ENCODE measurements around the gene ADAMTS17.

The ADAMTS17 gene

DNA sequence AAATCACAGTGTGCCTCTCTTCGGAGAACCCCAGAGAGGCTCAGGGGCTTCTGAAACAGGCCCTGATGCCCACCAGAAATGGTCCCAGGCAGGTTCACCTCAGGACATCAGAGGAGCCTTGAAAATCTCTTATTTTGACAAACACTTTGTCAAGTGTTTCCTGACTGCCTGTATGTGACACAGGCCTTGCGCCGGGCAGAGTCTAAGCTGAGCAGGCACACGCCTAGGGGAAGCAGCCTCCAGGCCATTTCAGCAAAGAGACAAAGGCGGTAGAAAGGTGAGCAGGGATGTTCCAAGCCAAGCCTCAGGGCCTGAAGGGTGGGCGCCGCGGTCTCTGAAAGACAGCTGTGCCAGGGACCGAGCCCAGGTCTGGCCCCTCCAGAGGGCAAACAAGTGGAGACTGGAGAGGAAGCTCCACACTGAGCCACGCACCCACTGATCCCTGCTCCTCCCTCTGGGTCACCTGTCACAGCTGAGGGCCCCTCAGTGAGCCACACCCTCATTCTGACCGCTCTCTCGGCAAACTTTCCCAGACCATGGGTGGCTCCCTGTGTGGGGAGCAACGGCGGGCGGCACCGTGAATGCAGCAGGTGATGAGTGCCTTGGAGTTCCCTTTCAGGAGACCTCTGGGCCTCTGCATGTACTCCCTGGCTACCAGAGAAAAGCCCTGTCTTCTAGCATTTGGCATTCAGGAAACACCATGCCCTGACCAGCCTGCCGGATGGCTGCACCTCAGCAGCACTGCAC is 136.1 kb downstream of the ADAMTS17 start:
- H3K4me1 ChIP-seq (ENCODE audit: insufficient read depth, low read length) = peaks cover 6% of the 10 kb centered on the region; the same call in 1 of the 2 replicates
- H3K27me3 ChIP-seq (ENCODE audit: insufficient read depth, low read length) = no peaks in the 10 kb centered on the region
- no peak overlapping the region for H3K9ac ChIP-seq (ENCODE audit: low read depth, low read length)
- no peak overlapping the region for H3K4me3 ChIP-seq (ENCODE audit: low read length)
- no peaks in the 10 kb centered on the region for H3K9me3 ChIP-seq (ENCODE audit: insufficient read depth, low read depth, low read length)
- no peak overlapping the region for H3K27ac ChIP-seq (ENCODE audit: low read length)
- H3K36me3 ChIP-seq (ENCODE audit: insufficient read depth, low read depth, low read length) = no peaks in the 10 kb centered on the region

GRCh38 chr15:100204771-100205170 is 137.0 kb downstream of the ADAMTS17 start:
- H3K4me1 ChIP-seq (ENCODE audit: insufficient read depth, low read length) = peaks cover 6% of the 10 kb centered on the region; the same call in 1 of the 2 replicates

DNA sequence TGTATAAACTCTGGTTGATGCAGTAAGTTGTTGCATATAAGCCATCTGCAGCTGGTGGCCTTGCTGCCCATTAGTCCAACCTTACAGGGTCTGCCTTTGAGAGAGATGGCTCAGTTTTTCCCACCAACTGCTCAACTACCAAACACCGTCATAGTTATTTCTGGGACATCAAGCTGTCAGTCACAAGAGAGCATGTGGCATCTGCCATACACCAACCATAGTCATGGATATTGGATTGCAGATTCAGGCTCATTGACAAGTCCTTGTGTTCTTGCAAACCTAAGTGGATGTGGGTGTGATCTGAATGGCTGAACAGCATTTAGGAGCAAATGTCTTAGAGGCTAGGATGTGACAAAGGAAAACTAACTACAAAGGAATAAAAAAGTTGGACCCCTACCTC is 137.6 kb downstream of the ADAMTS17 start:
- peaks cover 6% of the 10 kb centered on the region; the same call in 1 of the 2 replicates for H3K4me1 ChIP-seq (ENCODE audit: insufficient read depth, low read length)
- no peaks in the 10 kb centered on the region for H3K9me3 ChIP-seq (ENCODE audit: insufficient read depth, low read depth, low read length)
- no peak overlapping the region for H3K9ac ChIP-seq (ENCODE audit: low read depth, low read length)
- H3K27ac ChIP-seq (ENCODE audit: low read length) = no peak overlapping the region
- H3K36me3 ChIP-seq (ENCODE audit: insufficient read depth, low read depth, low read length) = no peaks in the 10 kb centered on the region
- H3K27me3 ChIP-seq (ENCODE audit: insufficient read depth, low read length) = no peaks in the 10 kb centered on the region
- no peak overlapping the region for H3K4me3 ChIP-seq (ENCODE audit: low read length)

More at GRCh38 chr15:100204771-100205170, 137.0 kb downstream of the ADAMTS17 start:
- H3K4me3 ChIP-seq (ENCODE audit: low read length) = no peak overlapping the region
- H3K27me3 ChIP-seq (ENCODE audit: insufficient read depth, low read length) = no peaks in the 10 kb centered on the region
- no peak overlapping the region for H3K9ac ChIP-seq (ENCODE audit: low read depth, low read length)
- no peaks in the 10 kb centered on the region for H3K36me3 ChIP-seq (ENCODE audit: insufficient read depth, low read depth, low read length)
- no peak overlapping the region for H3K27ac ChIP-seq (ENCODE audit: low read length)
- H3K9me3 ChIP-seq (ENCODE audit: insufficient read depth, low read depth, low read length) = no peaks in the 10 kb centered on the region

DNA sequence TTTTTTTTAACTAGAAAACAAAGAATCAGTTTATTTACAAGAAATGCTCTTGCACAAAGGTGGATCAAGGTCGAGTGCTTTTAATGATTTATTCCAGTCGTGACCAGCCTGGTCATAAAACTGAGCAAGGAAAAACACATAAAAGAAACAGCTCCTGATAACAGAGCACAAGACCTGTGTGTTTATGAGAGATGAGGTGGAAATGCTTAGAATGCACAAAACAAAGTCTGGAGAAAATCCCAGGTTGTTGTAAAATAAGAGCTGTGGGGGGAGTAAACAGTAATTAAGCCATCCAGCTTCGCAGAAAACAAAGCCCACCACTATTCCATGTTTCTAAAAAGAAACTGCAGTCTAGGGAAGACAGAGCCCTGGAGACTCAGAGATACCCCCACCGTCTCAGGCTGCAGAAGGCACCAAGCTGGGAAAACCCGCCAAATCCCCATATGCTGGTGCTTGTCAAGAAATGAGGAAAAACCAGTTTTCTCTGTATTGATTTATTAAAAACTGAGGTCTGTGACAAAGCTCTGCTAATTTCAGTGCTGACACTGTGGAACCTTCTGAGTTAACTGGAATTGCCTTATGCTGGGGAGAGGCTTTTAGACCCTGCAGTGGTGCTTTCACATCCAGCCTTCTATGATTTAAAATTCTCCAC is 139.3 kb downstream of the ADAMTS17 start:
- Histone ChIP-seq H3K4me1 (ENCODE audit: insufficient read depth, low read length) (peaks cover 6% of the 10 kb centered on the region; the same call in 1 of the 2 replicates), H3K9me3 (ENCODE audit: insufficient read depth, low read depth, low read length) (no peaks in the 10 kb centered on the region), H3K27ac (ENCODE audit: low read length) (no peak overlapping the region), H3K36me3 (ENCODE audit: insufficient read depth, low read depth, low read length) (no peaks in the 10 kb centered on the region), H3K4me3 (ENCODE audit: low read length) (no peak overlapping the region), H3K9ac (ENCODE audit: low read depth, low read length) (no peak overlapping the region), H3K27me3 (ENCODE audit: insufficient read depth, low read length) (no peaks in the 10 kb centered on the region)

- no peak overlapping the region for H3K9ac ChIP-seq (ENCODE audit: low read depth, low read length)
- H3K4me3 ChIP-seq (ENCODE audit: low read length) = no peak overlapping the region
- peaks cover 3% of the 10 kb centered on the region; the same call in 1 of the 2 replicates for H3K4me1 ChIP-seq (ENCODE audit: insufficient read depth, low read length)
- H3K27ac ChIP-seq (ENCODE audit: low read length) = no peak overlapping the region
- H3K36me3 ChIP-seq (ENCODE audit: insufficient read depth, low read depth, low read length) = no peaks in the 10 kb centered on the region
- H3K27me3 ChIP-seq (ENCODE audit: insufficient read depth, low read length) = no peaks in the 10 kb centered on the region
- no peaks in the 10 kb centered on the region for H3K9me3 ChIP-seq (ENCODE audit: insufficient read depth, low read depth, low read length)
These were observed 140.1 kb downstream of the ADAMTS17 start for GRCh38 chr15:100201376-100202280.

GRCh38 chr15:100200287-100200880 is 141.4 kb downstream of the ADAMTS17 start:
- H3K9me3 ChIP-seq (ENCODE audit: insufficient read depth, low read depth, low read length) = no peaks in the 10 kb centered on the region
- H3K9ac ChIP-seq (ENCODE audit: low read depth, low read length) = no peak overlapping the region
- H3K4me3 ChIP-seq (ENCODE audit: low read length) = no peak overlapping the region
- no peaks in the 10 kb centered on the region for H3K36me3 ChIP-seq (ENCODE audit: insufficient read depth, low read depth, low read length)
- H3K27me3 ChIP-seq (ENCODE audit: insufficient read depth, low read length) = no peaks in the 10 kb centered on the region
- H3K27ac ChIP-seq (ENCODE audit: low read length) = no peak overlapping the region
- no peaks in the 10 kb centered on the region for H3K4me1 ChIP-seq (ENCODE audit: insufficient read depth, low read length)

DNA sequence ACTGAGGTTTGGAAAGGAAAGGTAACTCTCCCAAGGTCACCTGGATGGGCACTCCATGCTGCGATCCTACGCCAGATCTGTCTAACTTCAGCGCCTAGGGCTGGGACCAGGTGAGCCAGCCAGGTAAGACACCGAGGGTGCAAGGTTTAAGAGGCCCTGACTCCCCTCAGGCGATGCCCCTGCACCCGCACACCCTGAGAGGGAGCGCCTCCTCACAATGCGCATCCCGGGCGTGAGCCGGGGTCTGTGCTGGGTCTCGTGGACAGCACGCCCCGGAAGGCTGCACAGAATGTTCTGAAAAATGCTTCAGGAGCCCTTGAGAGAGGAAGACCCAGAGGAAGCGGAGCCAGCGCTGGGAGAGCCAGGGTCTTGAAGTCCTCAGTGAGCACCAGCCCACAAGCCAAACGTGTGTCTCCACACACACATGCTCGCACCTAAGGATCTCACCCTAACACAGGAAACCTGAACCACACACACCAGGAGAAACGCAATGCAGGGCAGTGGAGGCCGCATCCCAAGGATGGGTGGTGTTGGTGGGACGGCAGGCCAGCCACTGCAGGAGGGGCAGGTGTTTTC is 142.0 kb downstream of the ADAMTS17 start:
- Histone ChIP-seq H3K9me3 (ENCODE audit: insufficient read depth, low read depth, low read length) (no peaks in the 10 kb centered on the region), H3K36me3 (ENCODE audit: insufficient read depth, low read depth, low read length) (no peaks in the 10 kb centered on the region), H3K27me3 (ENCODE audit: insufficient read depth, low read length) (no peaks in the 10 kb centered on the region), H3K9ac (ENCODE audit: low read depth, low read length) (no peak overlapping the region), H3K27ac (ENCODE audit: low read length) (no peak overlapping the region), H3K4me3 (ENCODE audit: low read length) (no peak overlapping the region), H3K4me1 (ENCODE audit: insufficient read depth, low read length) (no peaks in the 10 kb centered on the region)

GRCh38 chr15:100198442-100198841 is 143.3 kb downstream of the ADAMTS17 start:
- H3K9ac ChIP-seq (ENCODE audit: low read depth, low read length) = no peak overlapping the region
- H3K4me3 ChIP-seq (ENCODE audit: low read length) = no peak overlapping the region
- no peak overlapping the region for H3K27ac ChIP-seq (ENCODE audit: low read length)
- no peaks in the 10 kb centered on the region for H3K36me3 ChIP-seq (ENCODE audit: insufficient read depth, low read depth, low read length)
- no peaks in the 10 kb centered on the region for H3K4me1 ChIP-seq (ENCODE audit: insufficient read depth, low read length)
- no peaks in the 10 kb centered on the region for H3K9me3 ChIP-seq (ENCODE audit: insufficient read depth, low read depth, low read length)
- H3K27me3 ChIP-seq (ENCODE audit: insufficient read depth, low read length) = no peaks in the 10 kb centered on the region

DNA sequence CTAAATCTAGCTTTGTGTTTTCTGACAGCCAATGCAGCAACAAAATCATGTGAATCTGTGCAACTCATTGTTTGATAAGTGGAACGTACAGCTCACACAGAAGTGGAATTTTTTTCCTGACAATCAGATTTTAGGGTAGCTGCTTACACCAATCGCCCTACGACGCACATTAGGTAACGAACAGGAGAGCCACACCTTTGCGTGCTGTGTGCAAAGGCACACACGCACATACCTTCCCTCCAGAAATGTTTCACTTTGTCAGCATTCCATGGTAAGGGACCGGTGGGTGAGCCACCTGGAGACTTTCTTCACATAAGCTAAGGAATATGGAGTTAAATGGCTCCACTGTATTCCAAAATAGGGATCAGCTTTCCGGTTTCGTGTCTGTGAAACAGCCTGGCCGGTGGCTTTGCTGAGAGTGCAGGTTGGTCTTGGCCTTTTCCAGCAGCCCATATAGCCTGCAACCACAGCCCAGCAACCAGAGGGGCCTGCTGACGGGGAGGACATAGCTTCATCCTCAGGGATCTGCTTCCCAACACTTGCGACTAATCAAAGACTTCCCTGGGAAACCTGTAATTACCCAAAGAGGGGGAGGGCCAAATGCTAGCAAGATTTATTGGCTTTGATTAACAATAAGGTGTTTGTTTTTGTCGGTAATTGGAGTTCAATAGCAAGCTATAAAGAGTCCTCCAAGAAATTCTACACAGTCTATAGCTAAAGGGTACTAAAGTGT is 145.3 kb downstream of the ADAMTS17 start:
- no peaks in the 10 kb centered on the region for H3K9me3 ChIP-seq (ENCODE audit: insufficient read depth, low read depth, low read length)
- H3K36me3 ChIP-seq (ENCODE audit: insufficient read depth, low read depth, low read length) = no peaks in the 10 kb centered on the region
- H3K4me3 ChIP-seq (ENCODE audit: low read length) = no peak overlapping the region
- peaks cover under 1% of the 10 kb centered on the region; the same call in 1 of the 2 replicates for H3K4me1 ChIP-seq (ENCODE audit: insufficient read depth, low read length)
- H3K9ac ChIP-seq (ENCODE audit: low read depth, low read length) = no peak overlapping the region
- no peaks in the 10 kb centered on the region for H3K27me3 ChIP-seq (ENCODE audit: insufficient read depth, low read length)
- H3K27ac ChIP-seq (ENCODE audit: low read length) = no peak overlapping the region

DNA sequence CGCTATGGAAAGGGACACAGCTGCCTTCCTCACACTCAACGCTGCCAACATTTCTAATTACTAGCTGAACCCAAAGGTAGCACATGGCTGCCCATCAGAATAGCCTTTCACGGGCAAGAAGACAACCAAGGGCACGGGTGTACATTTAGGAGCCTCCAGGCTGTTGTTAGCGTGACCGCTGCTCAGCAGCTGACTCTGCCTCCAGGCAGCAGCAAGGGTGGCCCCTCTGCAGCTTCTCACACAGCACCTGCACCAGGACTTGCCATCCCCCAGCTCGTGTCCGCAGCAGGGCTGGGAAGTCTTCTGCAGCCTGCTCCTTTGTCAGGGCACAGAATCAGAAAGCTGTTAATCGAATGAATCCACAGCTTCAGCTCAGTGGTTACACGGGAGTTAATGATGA is 146.8 kb downstream of the ADAMTS17 start:
- H3K4me3 ChIP-seq (ENCODE audit: low read length) = no peak overlapping the region
- no peaks in the 10 kb centered on the region for H3K27me3 ChIP-seq (ENCODE audit: insufficient read depth, low read length)
- peaks cover 9% of the 10 kb centered on the region; the same call in 1 of the 2 replicates for H3K4me1 ChIP-seq (ENCODE audit: insufficient read depth, low read length)
- no peaks in the 10 kb centered on the region for H3K36me3 ChIP-seq (ENCODE audit: insufficient read depth, low read depth, low read length)
- H3K9ac ChIP-seq (ENCODE audit: low read depth, low read length) = no peak overlapping the region
- H3K9me3 ChIP-seq (ENCODE audit: insufficient read depth, low read depth, low read length) = no peaks in the 10 kb centered on the region
- no peak overlapping the region for H3K27ac ChIP-seq (ENCODE audit: low read length)
